Stimulated activated CD4-positive, alpha-beta T cell treated with anti-CD3 and anti-CD28 coated beads, Interleukin-12 subunit alpha, Interleukin-12 subunit beta, amount 100 ng/mL, for 24 hours (primary cell): ENCODE measurements around the gene ABHD1.
"Not testable (repeated sequence)": the region's sequence is repeated elsewhere in the genome, so short reads cannot be mapped to it uniquely, and the experiment has no call there.

Source experiments
- DNase-seq, 2 experiments: peaks; one replicate each; pipeline ENCODE4 v3.0.0-alpha.2; 2020; ENCODE audit warnings: low read depth in 2 of 2

ABHD1 gene

GRCh38 chr2:27164960-27165763 lies 41.5 kb downstream of the ABHD1 start:
- DNase-seq, result no peak

- DNase-seq, result no peak
Measured at GRCh38 chr2:27170581-27171337, 47.1 kb downstream of the ABHD1 start.

- DNase-seq, result no peak
Measured at GRCh38 chr2:27171351-27171848, 47.8 kb downstream of the ABHD1 start.

- no peak for DNase-seq
Measured at GRCh38 chr2:27174638-27175037, 51.0 kb downstream of the ABHD1 start.

- DNase-seq, result no peak
Measured at GRCh38 chr2:27175330-27175729, 51.7 kb downstream of the ABHD1 start.

GRCh38 chr2:27175781-27176180 lies 52.2 kb downstream of the ABHD1 start:
- not testable (repeated sequence) for DNase-seq

- no peak for DNase-seq
Measured at GRCh38 chr2:27177441-27178351, 54.1 kb downstream of the ABHD1 start.

- no peak for DNase-seq
Measured at GRCh38 chr2:27178469-27178868, 54.9 kb downstream of the ABHD1 start.

- no peak for DNase-seq
Measured at GRCh38 chr2:27179344-27180000, 55.9 kb downstream of the ABHD1 start.
